ENCODE data around the gene SH2D2A.

The SH2D2A gene

DNA sequence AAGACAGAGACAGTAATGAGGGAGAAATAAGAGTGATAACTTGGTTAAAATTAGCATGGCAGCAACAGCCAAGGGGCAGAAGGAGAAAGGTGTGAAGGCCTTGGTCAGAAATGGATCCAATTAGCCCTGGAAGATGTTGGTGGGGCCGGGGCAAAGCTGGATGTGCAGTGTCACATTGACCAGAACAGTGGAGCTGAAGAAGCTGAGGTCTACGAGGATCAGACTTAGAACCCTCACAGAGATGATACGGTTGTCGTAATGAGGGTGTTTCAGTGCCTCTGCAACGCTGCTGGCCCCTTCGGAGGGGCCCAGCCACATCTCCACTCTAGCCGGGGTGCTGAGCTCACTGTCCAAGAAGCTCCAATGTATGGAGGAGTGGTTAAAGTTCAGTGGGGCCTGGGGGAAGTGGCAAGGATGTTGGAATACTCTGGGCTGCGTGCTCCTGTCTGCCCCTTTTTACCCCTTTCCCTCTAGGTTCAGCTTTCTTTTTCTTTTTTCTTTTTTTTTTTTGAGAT is 14.2 kb downstream of the SH2D2A start:
- no peaks in the 10 kb centered on the region for H3K9me3 Mint-ChIP-seq
- no peak overlapping the region for H3K4me3 Mint-ChIP-seq
- TF ChIP-seq, protein P1, sequence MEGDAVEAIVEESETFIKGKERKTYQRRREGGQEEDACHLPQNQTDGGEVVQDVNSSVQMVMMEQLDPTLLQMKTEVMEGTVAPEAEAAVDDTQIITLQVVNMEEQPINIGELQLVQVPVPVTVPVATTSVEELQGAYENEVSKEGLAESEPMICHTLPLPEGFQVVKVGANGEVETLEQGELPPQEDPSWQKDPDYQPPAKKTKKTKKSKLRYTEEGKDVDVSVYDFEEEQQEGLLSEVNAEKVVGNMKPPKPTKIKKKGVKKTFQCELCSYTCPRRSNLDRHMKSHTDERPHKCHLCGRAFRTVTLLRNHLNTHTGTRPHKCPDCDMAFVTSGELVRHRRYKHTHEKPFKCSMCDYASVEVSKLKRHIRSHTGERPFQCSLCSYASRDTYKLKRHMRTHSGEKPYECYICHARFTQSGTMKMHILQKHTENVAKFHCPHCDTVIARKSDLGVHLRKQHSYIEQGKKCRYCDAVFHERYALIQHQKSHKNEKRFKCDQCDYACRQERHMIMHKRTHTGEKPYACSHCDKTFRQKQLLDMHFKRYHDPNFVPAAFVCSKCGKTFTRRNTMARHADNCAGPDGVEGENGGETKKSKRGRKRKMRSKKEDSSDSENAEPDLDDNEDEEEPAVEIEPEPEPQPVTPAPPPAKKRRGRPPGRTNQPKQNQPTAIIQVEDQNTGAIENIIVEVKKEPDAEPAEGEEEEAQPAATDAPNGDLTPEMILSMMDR (IDR thresholded peaks at IDR 0.05): no peak
- H3K36me3 Mint-ChIP-seq (ENCODE audit: low read depth): peaks cover 20% of the 10 kb centered on the region
- H3K27me3 Mint-ChIP-seq (ENCODE audit: low read depth, poor library complexity): no peaks in the 10 kb centered on the region
- peak overlapping the region; percentile 47 for H3K27ac Mint-ChIP-seq
- no peak for DNase-seq
- H3K4me1 Mint-ChIP-seq: peaks cover 89% of the 10 kb centered on the region

DNA sequence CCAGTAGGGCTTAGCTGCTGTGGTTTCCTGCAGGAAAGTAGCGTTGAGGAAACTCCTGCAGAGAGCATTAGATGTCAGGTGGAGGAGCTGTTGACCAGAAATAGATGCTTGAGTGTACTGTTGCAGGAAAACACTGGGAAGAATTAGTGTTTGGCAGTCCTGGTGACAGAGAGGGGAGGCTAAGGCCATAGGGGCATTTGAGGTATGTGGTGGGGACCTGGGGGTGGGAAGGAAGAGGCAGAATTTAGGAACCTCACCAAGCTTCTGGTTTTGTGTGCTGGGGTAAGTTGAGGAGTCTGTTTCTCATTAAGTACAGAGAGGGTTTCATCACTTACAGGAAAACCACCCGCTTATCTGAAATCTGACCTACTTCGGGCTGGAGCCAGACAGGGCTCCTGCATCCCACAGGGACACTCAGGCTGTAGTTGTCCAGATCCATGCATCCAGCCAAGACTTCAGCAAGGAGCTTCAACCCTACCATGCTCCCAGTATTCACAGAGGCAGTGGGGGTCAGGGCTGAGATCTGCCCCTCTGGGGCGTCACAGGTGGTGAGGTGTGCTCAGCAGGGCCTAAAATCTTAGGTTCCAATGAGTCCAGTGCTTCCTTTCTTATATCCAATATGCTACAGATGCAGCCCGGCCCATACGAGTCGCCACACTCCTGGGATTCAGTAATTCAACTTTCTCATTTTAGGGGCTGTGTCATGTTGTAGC is 15.1 kb downstream of the SH2D2A start:
- peak overlapping the region; percentile 10 for H3K4me3 Mint-ChIP-seq

DNA sequence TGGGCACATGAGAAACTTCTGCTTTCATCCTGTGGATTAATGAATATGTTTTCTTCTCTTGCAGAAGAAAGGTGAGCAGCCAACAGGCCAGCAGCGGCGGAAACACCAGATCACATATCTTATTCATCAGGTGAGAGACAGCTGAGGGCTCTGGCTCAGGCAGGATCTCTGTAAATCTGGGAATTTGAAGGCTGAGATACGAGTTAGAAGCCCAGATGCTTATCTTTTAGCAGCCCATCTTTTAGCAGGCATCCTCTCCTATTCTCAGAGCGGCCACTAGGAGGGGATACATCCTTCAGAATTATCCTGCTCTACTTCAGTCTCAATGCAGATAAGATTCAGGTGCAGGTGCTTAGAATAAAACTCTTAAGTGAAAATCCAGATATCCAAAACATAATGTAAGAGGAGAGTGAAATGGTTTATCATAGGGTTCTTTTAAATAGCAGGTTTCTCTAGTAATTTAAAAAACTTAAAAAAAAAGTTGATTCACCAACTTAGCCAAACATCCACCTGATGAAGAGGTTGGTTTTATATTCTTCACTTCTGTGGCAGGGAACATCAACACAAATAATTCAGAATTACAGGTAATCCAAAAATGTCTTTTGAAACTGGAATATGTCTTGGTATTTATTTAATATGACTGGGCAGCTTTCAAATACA is 19.3 kb downstream of the SH2D2A start:
- H3K27ac Mint-ChIP-seq: no peak overlapping the region
- H3K4me1 Mint-ChIP-seq: peaks cover 73% of the 10 kb centered on the region
- TF ChIP-seq, protein P1 (IDR thresholded peaks at IDR 0.05): peak; percentile 78
- H3K9me3 Mint-ChIP-seq: no peaks in the 10 kb centered on the region
- peaks cover 46% of the 10 kb centered on the region for H3K36me3 Mint-ChIP-seq (ENCODE audit: low read depth)
- no peaks in the 10 kb centered on the region for H3K27me3 Mint-ChIP-seq (ENCODE audit: low read depth, poor library complexity)
- peak; percentile 55 for DNase-seq
- H3K4me3 Mint-ChIP-seq: peak overlapping the region; percentile 3

More for the DNA sequence above, 15.1 kb downstream of the SH2D2A start:
- TF ChIP-seq, protein P1 (IDR thresholded peaks at IDR 0.05): no peak
- no peak for DNase-seq
- Mint-ChIP-seq H3K27me3 (ENCODE audit: low read depth, poor library complexity) (no peaks in the 10 kb centered on the region), H3K27ac (peak overlapping the region; percentile 33), H3K36me3 (ENCODE audit: low read depth) (peaks cover 18% of the 10 kb centered on the region), H3K4me1 (peaks cover 91% of the 10 kb centered on the region), H3K9me3 (no peaks in the 10 kb centered on the region)

DNA sequence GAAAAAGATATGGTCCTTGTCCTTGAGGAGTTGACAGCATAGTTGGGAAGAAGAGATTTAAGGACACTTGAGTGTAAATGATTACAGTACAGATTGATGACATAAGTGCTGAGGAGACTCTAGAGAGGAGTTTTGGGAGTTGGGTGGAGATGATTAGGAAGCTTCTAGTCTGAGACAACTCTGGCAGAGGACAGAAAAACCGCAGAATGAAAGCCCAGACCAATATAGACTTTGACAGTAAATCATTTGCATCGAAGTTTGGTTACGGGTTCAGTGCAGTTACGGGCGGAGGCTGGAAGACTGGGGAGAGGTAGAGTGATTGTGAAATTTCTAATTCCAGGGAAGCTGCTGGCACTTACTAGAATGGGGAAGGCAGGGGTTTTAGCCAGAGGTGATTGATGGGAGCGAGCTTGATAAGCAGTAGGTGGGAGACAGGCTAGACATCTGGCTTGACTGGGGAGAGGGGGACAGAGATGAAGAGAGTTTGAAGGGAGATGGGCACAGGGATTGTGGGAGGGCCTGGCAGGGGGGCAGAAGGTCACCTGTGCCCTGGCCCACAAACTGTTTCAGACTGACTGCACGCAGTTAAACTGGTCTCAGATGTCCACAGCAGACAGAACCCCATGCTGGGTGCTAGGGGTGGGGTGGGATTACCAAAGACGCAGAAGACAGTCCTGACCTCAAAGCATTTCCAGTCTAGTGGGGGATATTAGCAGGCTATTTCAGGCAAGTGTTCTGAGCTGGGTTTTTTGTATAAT is 20.1 kb downstream of the SH2D2A start:
- peaks cover 64% of the 10 kb centered on the region for H3K4me1 Mint-ChIP-seq
- H3K9me3 Mint-ChIP-seq: no peaks in the 10 kb centered on the region
- H3K27me3 Mint-ChIP-seq (ENCODE audit: low read depth, poor library complexity): no peaks in the 10 kb centered on the region
- no peak for DNase-seq
- H3K4me3 Mint-ChIP-seq: peak overlapping the region; percentile 24
- TF ChIP-seq, protein P1 (IDR thresholded peaks at IDR 0.05): no peak
- peak overlapping the region; percentile 9 for H3K27ac Mint-ChIP-seq
- H3K36me3 Mint-ChIP-seq (ENCODE audit: low read depth): peaks cover 55% of the 10 kb centered on the region

DNA sequence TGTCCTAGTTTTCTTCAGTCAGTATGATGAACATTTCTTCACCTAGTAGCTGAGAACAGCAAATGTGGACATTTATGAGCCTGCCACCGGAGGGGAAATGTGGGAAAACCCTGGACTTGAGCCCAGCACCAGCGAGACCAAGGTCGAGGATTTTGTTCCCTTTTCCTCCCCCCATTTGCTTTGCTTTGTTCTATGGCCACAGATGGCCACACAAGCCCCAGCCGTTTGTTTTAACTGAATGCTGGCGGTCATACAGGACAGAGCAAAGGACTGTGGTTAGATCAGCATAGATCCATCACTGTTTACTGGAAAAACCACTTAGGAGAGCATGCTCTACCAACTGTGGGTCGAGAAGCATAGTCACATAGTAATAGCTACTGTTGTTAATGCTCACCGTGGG is 20.9 kb downstream of the SH2D2A start:
- DNase-seq: no peak
- Mint-ChIP-seq H3K27ac (peak overlapping the region; percentile 33), H3K4me3 (no peak overlapping the region), H3K4me1 (peaks cover 57% of the 10 kb centered on the region), H3K36me3 (ENCODE audit: low read depth) (peaks cover 61% of the 10 kb centered on the region), H3K9me3 (no peaks in the 10 kb centered on the region), H3K27me3 (ENCODE audit: low read depth, poor library complexity) (no peaks in the 10 kb centered on the region)
- TF ChIP-seq, protein P1 (IDR thresholded peaks at IDR 0.05): no peak

Measured in nephron progenitor cell (in vitro differentiated cells).